ENCODE results near the gene CYP2F1. TPM values are rescaled to one million over a fixed set of nuclear protein-coding genes. Genes with fewer than 3 reads are reported as not detected.
A peak's percentile ranks its signal among the peaks of the same experiment; 100 is the strongest.

The CYP2F1 gene
- polyA plus RNA-seq, 3 donors = not detected

GRCh38 chr19:41174297-41174928 lies 60.2 kb downstream of the CYP2F1 start:
- H3K27me3 Mint-ChIP-seq (ENCODE audit: low read depth in 3 of 3) = peaks cover 1 to 2% (median 1%) of the 10 kb centered on the region in 3 donors
- no peaks in the 10 kb centered on the region for H3K36me3 ChIP-seq (replicated peaks in 1 of 2; ENCODE audit: control insufficient read depth in 1 of 2, insufficient read depth in 2 of 2, low read length in 2 of 2)

More at GRCh38 chr19:41174297-41174928, 60.2 kb downstream of the CYP2F1 start:
- intact Hi-C loops (cut with micrococcal nuclease) = no loop called here
- Mint-ChIP-seq H3K27ac (peak overlapping the region in 4 of 7 donors; percentile 17 to 95 (median 57)), H3K4me3 (peak overlapping the region; percentile 37 to 94), H3K4me1 (peaks cover 34% of the 10 kb centered on the region), H3K36me3 (peaks cover 2 to 27% of the 10 kb centered on the region in 2 donors), H3K9me3 (peaks cover 0 to 3% (median 0%) of the 10 kb centered on the region in 7 donors)
- Histone ChIP-seq H3K4me3 (replicated peaks in 1 of 3; ENCODE audit: low read depth in 2 of 3, low read length in 3 of 3) (peak overlapping the region in 1 of 3 experiments; percentile 84), H3K79me2 (ENCODE audit: insufficient read depth, low read length) (no peaks in the 10 kb centered on the region), H3K27ac (ENCODE audit: low read depth in 1 of 2, low read length in 2 of 2) (peak overlapping the region in 1 of 2 donors; percentile 90), H4K20me1 (ENCODE audit: insufficient read depth, low read length) (no peaks in the 10 kb centered on the region), H3K9me3 (replicated peaks in 1 of 2; ENCODE audit: control insufficient read depth in 1 of 2, insufficient read depth in 1 of 2, low read length in 2 of 2) (no peaks in the 10 kb centered on the region), H3K27me3 (ENCODE audit: control insufficient read depth in 2 of 2, insufficient read depth in 2 of 2, low read length in 2 of 2) (no peaks in the 10 kb centered on the region), H3K9ac (ENCODE audit: insufficient read depth, low read length, poor library complexity, severe bottlenecking) (no peak overlapping the region), H3K4me1 (ENCODE audit: control insufficient read depth in 1 of 2, insufficient read depth in 2 of 2, low read length in 2 of 2) (peaks cover 27 to 50% of the 10 kb centered on the region in 2 donors), H2AFZ (ENCODE audit: insufficient read depth, low read depth, low read length, poor library complexity, severe bottlenecking) (no peak overlapping the region), H3K4me2 (replicated peaks; ENCODE audit: extremely low read depth, low read length, poor library complexity, severe bottlenecking) (peak overlapping the region; percentile 92)
- no peak for TF ChIP-seq CTCF (IDR thresholded peaks at IDR 0.05)
- 100% methylated on average over 11 of the region's 15 CpGs for WGBS (ENCODE audit: insufficient coverage)
- no peak for DNase-seq

All from CD14-positive monocyte (primary cell).